Astrocyte of the cerebellum (primary cell): ENCODE data around the gene RALGAPA2.

Experiments
- DNase-seq: peaks from one replicate; pipeline ENCODE4 v3.0.0-alpha.2; 2011; ENCODE audit warnings: low read depth
- H3K4me3 ChIP-seq: 2 replicates; pipeline ENCODE4 v1.5.1; 2011; ENCODE audit warnings: mild to moderate bottlenecking, low read depth, low read length, moderate library complexity
- in situ Hi-C: cut with HindIII; loops from 2 replicates; pipeline ENCODE4 v1.10.0; 2017; ENCODE audit warnings: low sequenced_read_pairs
- TF ChIP-seq, protein P1 (sequence below): IDR thresholded peaks from 2 replicates; pipeline ENCODE4 v1.5.1; 2012; ENCODE audit warnings: low read length, low read depth, moderate library complexity, mild to moderate bottlenecking; ENCODE audit errors: missing control alignments

RALGAPA2 gene

GRCh38 chr20:20561841-20562240 is 150.6 kb downstream of the RALGAPA2 start:
- no peak for DNase-seq
- in situ Hi-C loops, result loop anchor here (25.0 kb wide), 2 partner anchors 200 to 475 kb away; partner anchors contain the start of gene INSM1
- TF ChIP-seq, protein P1, sequence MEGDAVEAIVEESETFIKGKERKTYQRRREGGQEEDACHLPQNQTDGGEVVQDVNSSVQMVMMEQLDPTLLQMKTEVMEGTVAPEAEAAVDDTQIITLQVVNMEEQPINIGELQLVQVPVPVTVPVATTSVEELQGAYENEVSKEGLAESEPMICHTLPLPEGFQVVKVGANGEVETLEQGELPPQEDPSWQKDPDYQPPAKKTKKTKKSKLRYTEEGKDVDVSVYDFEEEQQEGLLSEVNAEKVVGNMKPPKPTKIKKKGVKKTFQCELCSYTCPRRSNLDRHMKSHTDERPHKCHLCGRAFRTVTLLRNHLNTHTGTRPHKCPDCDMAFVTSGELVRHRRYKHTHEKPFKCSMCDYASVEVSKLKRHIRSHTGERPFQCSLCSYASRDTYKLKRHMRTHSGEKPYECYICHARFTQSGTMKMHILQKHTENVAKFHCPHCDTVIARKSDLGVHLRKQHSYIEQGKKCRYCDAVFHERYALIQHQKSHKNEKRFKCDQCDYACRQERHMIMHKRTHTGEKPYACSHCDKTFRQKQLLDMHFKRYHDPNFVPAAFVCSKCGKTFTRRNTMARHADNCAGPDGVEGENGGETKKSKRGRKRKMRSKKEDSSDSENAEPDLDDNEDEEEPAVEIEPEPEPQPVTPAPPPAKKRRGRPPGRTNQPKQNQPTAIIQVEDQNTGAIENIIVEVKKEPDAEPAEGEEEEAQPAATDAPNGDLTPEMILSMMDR, result no peak
- no peak overlapping the region for H3K4me3 ChIP-seq

DNA sequence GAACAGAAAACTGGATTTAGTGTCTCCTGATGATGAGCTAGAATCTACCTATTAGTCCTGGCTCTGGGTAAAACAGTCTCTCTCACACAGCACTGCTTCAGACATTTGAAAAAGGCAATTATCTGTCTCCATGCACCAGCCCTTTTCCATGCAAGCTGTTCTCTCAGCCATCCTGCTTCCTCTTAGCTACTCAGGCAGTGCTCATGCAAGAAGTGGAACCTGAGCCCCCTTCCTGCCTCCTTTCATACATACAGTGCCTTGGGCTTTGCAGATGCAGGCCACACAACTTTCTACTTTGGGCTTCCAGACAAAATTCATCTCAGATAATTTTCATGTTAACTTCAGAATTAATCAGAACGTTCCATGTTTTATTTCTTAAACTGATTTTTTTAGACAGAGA is 151.3 kb downstream of the RALGAPA2 start:
- in situ Hi-C loops, result loop anchor here (25.0 kb wide), 2 partner anchors 199 to 474 kb away; partner anchors contain the start of gene INSM1
- no peak for DNase-seq
- no peak overlapping the region for H3K4me3 ChIP-seq
- TF ChIP-seq, protein P1, result no peak

- no peak for DNase-seq
- in situ Hi-C loops, result loop anchor here (25.0 kb wide), 2 partner anchors 195 to 470 kb away; partner anchors contain the start of gene INSM1
- H3K4me3 ChIP-seq, result no peak overlapping the region
- TF ChIP-seq, protein P1, result no peak
These were observed 155.0 kb downstream of the RALGAPA2 start for GRCh38 chr20:20557406-20557805.

DNA sequence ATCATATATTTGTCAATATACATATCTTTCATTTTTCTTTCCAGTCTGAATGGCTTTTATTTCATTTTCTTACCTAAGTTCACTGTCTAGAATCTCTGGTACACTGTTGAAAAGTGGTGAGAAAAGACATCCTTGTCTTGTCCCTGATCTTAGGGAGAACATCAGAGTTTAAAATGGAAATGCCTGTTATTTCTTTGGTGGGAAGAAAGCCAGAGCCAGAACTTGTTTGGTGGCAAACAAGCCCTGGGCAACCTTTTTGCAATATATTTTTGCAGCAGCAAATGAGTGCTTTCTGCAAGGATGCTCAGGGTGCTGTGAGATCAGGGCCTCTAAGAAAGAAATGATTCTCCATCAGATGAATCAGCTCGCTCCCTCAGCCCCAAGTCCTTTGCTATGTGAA is 156.6 kb downstream of the RALGAPA2 start:
- no peak overlapping the region for H3K4me3 ChIP-seq
- in situ Hi-C loops, result loop anchor here (25.0 kb wide), 2 partner anchors 194 to 469 kb away; partner anchors contain the start of gene INSM1
- TF ChIP-seq, protein P1, result no peak
- no peak for DNase-seq

DNA sequence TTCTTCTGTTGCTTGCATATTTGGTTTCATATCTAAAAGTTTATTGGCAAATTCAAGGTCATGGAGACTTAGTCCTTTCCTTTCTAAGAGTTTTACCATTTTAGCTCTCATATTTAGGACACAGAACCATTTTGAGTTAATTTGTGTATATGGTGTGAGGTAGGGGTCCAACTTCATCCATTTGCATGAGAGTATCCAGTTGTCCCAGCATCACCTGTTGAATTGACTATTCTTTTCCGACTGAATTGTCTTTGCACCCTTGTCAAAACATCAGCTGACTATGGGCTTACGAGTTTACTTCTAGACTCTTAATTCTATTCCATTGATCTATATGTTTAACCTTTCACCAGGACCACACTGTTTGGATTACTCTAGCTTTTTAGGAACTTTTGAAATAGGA is 157.5 kb downstream of the RALGAPA2 start:
- in situ Hi-C loops, result loop anchor here (25.0 kb wide), 2 partner anchors 193 to 468 kb away; partner anchors contain the start of gene INSM1
- TF ChIP-seq, protein P1, result no peak
- no peak for DNase-seq
- no peak overlapping the region for H3K4me3 ChIP-seq

DNA sequence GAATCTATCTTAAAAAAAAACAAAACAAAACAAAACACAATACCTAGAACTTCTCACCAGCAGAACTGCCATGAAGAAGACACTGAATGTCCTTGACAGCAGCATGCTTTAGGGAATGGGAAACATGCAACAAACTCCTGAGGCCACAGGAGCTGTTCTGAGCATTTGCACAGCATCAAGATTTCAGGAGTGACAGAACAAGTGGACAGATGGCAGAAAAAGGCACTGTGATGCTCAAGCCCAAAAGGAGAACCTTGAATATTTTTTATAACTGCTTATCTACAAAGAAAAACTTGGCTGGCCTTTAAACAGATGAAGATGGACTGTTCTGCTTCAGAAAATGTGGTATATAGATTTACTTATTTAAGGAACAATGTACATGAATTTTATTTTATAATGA is 158.9 kb downstream of the RALGAPA2 start:
- in situ Hi-C loops, result loop anchor here (25.0 kb wide), 2 partner anchors 191 to 466 kb away; partner anchors contain the start of gene INSM1
- no peak overlapping the region for H3K4me3 ChIP-seq
- no peak for DNase-seq
- TF ChIP-seq, protein P1, result no peak
